WTC11 (cell line): Measurements from ENCODE around the gene EYS. TPM values are rescaled to one million over a fixed set of nuclear protein-coding genes. Genes with fewer than 3 reads are reported as not detected.

Experiments used
- ATAC-seq: fragments of 200-7000 bp; cut with Tn5 transposase; 2 replicates; pipeline ENCODE4 v1.10.0; 2021; ENCODE audit warnings: mild to moderate bottlenecking, moderate library complexity
- CTCF ChIA-PET: fragments of 300-600 bp; sonication (Branson Sonifier 250); formaldehyde crosslinking; loops from one replicate; lab custom pipeline; 2021; ENCODE audit warnings: antibody characterized with exemption; lab: Charles Lee
- POLR2A ChIA-PET: fragments of 350-600 bp; sonication (Branson Sonifier 250); formaldehyde crosslinking; loops from one replicate; lab custom pipeline; 2021; ENCODE audit warnings: antibody characterized with exemption; lab: Charles Lee
- DNase-seq: peaks from one replicate; pipeline ENCODE4 v3.0.0; 2021; ENCODE audit warnings: low spot score
- H3K27ac Mint-ChIP-seq: 2 replicates; pipeline ENCODE4 v1.8.0; 2021; ENCODE audit warnings: mixed read lengths
- H3K27me3 Mint-ChIP-seq: 2 replicates; pipeline ENCODE4 v1.8.0; 2021; ENCODE audit warnings: low read depth, mild to moderate bottlenecking, moderate library complexity, mixed read lengths
- H3K36me3 Mint-ChIP-seq: 2 replicates; pipeline ENCODE4 v1.8.0; 2021; ENCODE audit warnings: mixed read lengths
- H3K4me1 Mint-ChIP-seq: 2 replicates; pipeline ENCODE4 v1.8.0; 2022; ENCODE audit warnings: mixed read lengths
- H3K4me3 Mint-ChIP-seq: 2 replicates; pipeline ENCODE4 v1.8.0; 2021; ENCODE audit warnings: mild to moderate bottlenecking, moderate library complexity, mixed read lengths
- H3K9me3 Mint-ChIP-seq: 2 replicates; pipeline ENCODE4 v1.8.0; 2021; ENCODE audit warnings: mixed read lengths
- ARID4B ChIP-seq: sonication (generic); formaldehyde crosslinking; IDR thresholded peaks from 2 replicates; pipeline ENCODE4 v1.8.0; 2023; ENCODE audit warnings: missing genetic modification reagents, mild to moderate bottlenecking, borderline replicate concordance
- ATF6 ChIP-seq: sonication (generic); formaldehyde crosslinking; IDR thresholded peaks from 2 replicates; pipeline ENCODE4 v1.8.1; 2023; ENCODE audit warnings: mild to moderate bottlenecking, missing genetic modification reagents
- ELF4 ChIP-seq: sonication (generic); formaldehyde crosslinking; IDR thresholded peaks from 2 replicates; pipeline ENCODE4 v1.8.1; 2022; ENCODE audit warnings: low read depth, mild to moderate bottlenecking, moderate library complexity, missing genetic modification reagents
- ERG ChIP-seq: fragments of 250-450 bp; sonication (Bioruptor Pico); IDR thresholded peaks from 2 replicates; pipeline ENCODE4 v1.8.0; 2021; ENCODE audit warnings: mild to moderate bottlenecking
- FOXJ3 ChIP-seq: sonication (generic); formaldehyde crosslinking; IDR thresholded peaks from 2 replicates; pipeline ENCODE4 v1.9.0; 2021; ENCODE audit warnings: missing genetic modification reagents, mild to moderate bottlenecking, borderline replicate concordance
- FOXK1 ChIP-seq: sonication (generic); formaldehyde crosslinking; IDR thresholded peaks from 2 replicates; pipeline ENCODE4 v1.8.0; 2022; ENCODE audit warnings: mild to moderate bottlenecking, moderate library complexity, missing genetic modification reagents
- GABPB1 ChIP-seq: sonication (generic); formaldehyde crosslinking; IDR thresholded peaks from 2 replicates; pipeline ENCODE4 v1.8.1; 2023; ENCODE audit warnings: mild to moderate bottlenecking, missing genetic modification reagents
- GTF2I ChIP-seq: fragments of 250-450 bp; sonication (Bioruptor Pico); conservative IDR thresholded peaks from 2 replicates; pipeline ENCODE4 v1.4.0; 2021; ENCODE audit warnings: mild to moderate bottlenecking
- IRF1 ChIP-seq: sonication (generic); formaldehyde crosslinking; IDR thresholded peaks from 2 replicates; pipeline ENCODE4 v1.8.0; 2023; ENCODE audit warnings: missing genetic modification reagents
- IRF2 ChIP-seq: sonication (generic); formaldehyde crosslinking; IDR thresholded peaks from 2 replicates; pipeline ENCODE4 v1.8.0; 2022; ENCODE audit warnings: low read depth, missing genetic modification reagents, borderline replicate concordance
- MXD4 ChIP-seq: fragments of 250-450 bp; sonication (Bioruptor Pico); IDR thresholded peaks from 2 replicates; pipeline ENCODE4 v1.8.0; 2021; ENCODE audit warnings: mild to moderate bottlenecking, moderate library complexity, borderline replicate concordance
- NR3C1 ChIP-seq: sonication (generic); formaldehyde crosslinking; conservative IDR thresholded peaks from 2 replicates; pipeline ENCODE4 v1.8.1; 2023; ENCODE audit warnings: low read depth, mild to moderate bottlenecking, missing genetic modification reagents
- SMAD4 ChIP-seq: sonication (generic); formaldehyde crosslinking; IDR thresholded peaks from 2 replicates; pipeline ENCODE4 v1.8.0; 2022; ENCODE audit warnings: mild to moderate bottlenecking, missing genetic modification reagents
- SP1 ChIP-seq: sonication (generic); formaldehyde crosslinking; conservative IDR thresholded peaks from 2 replicates; pipeline ENCODE4 v1.8.1; 2022; ENCODE audit warnings: missing genetic modification reagents
- STAT6 ChIP-seq: sonication (generic); formaldehyde crosslinking; conservative IDR thresholded peaks from 2 replicates; pipeline ENCODE4 v1.8.1; 2023; ENCODE audit warnings: mild to moderate bottlenecking, low read depth, missing genetic modification reagents, moderate library complexity
- USF2 ChIP-seq: sonication (generic); formaldehyde crosslinking; IDR thresholded peaks from 2 replicates; pipeline ENCODE4 v1.8.1; 2023; ENCODE audit warnings: mild to moderate bottlenecking, missing genetic modification reagents, moderate library complexity
- ZNF121 ChIP-seq: sonication (generic); formaldehyde crosslinking; IDR thresholded peaks from 2 replicates; pipeline ENCODE4 v1.8.0; 2023; ENCODE audit warnings: missing genetic modification reagents
- ZNF263 ChIP-seq: sonication (generic); formaldehyde crosslinking; IDR thresholded peaks from 2 replicates; pipeline ENCODE4 v1.8.1; 2022; ENCODE audit warnings: low read depth, mild to moderate bottlenecking, moderate library complexity, missing genetic modification reagents
- ZNF425 ChIP-seq: fragments of 250-450 bp; sonication (Bioruptor Pico); conservative IDR thresholded peaks from 2 replicates; pipeline ENCODE4 v1.9.0; 2021; ENCODE audit warnings: mild to moderate bottlenecking
- ZNF512 ChIP-seq: sonication (generic); formaldehyde crosslinking; IDR thresholded peaks from 2 replicates; pipeline ENCODE4 v1.8.1; 2022; ENCODE audit warnings: missing genetic modification reagents, borderline replicate concordance
- total RNA-seq: library from RNA; stranded (reverse); gene quantifications from 3 replicates; pipeline ENCODE4 v1.2.3, GENCODE V29; 2021

Gene EYS
- total RNA-seq, 1 experiment from 2014 or later: not detected

GRCh38 chr6:64786736-64787135, 920.3 kb downstream of the EYS start (continued):
- TF ChIP-seq STAT6 (CRISPR knock-in tag): no peak
- no peak for TF ChIP-seq USF2

- no peak for ATAC-seq
- no peaks in the 10 kb centered on the region for H3K4me1 Mint-ChIP-seq
- CTCF ChIA-PET: no interaction called here
- no peak for TF ChIP-seq ATF6 (CRISPR knock-in tag)
- no peak for TF ChIP-seq GTF2I
- TF ChIP-seq IRF2 (CRISPR knock-in tag): no peak
- no peak for TF ChIP-seq SP1 (CRISPR knock-in tag)
- TF ChIP-seq FOXJ3 (CRISPR knock-in tag): no peak
- TF ChIP-seq GABPB1 (CRISPR knock-in tag): no peak
- TF ChIP-seq SMAD4 (CRISPR knock-in tag): no peak
- TF ChIP-seq ZNF512: no peak
- TF ChIP-seq ARID4B: no peak
- TF ChIP-seq ZNF425: no peak
- no peak for TF ChIP-seq MXD4 (CRISPR knock-in tag)
- no peak for TF ChIP-seq ZNF263
- TF ChIP-seq FOXK1: no peak
- no peak for TF ChIP-seq IRF1 (CRISPR knock-in tag)
- TF ChIP-seq ELF4 (CRISPR knock-in tag): no peak
- TF ChIP-seq ERG (CRISPR knock-in tag): no peak
- TF ChIP-seq NR3C1 (CRISPR knock-in tag): no peak
- TF ChIP-seq ZNF121: no peak
Measured at GRCh38 chr6:64782877-64783276, 924.1 kb downstream of the EYS start.

More at GRCh38 chr6:64782877-64783276, 924.1 kb downstream of the EYS start:
- H3K9me3 Mint-ChIP-seq: peaks cover 45% of the 10 kb centered on the region
- H3K27me3 Mint-ChIP-seq: no peaks in the 10 kb centered on the region; the same call in 1 of the 2 replicates
- no peak for DNase-seq
- POLR2A ChIA-PET: no interaction called here
- H3K36me3 Mint-ChIP-seq: peaks cover 25% of the 10 kb centered on the region
- H3K27ac Mint-ChIP-seq: no peak overlapping the region
- H3K4me3 Mint-ChIP-seq: no peak overlapping the region
